Right lobe of liver (tissue), 6 donors: Measurements from ENCODE around the gene UPB1. TPM values are rescaled to one million over a fixed set of nuclear protein-coding genes. Genes with fewer than 3 reads are reported as not detected.

Experiments used
- ATAC-seq, 4 donors: fragments of 200-7000 bp; cut with Tn5 transposase; one replicate each; pipeline ENCODE4 v1.9.1; 2020; ENCODE audit warnings: mild to moderate bottlenecking in 4 of 4, moderate library complexity in 4 of 4
- DNase-seq, 3 donors: peaks; one replicate each; pipeline ENCODE4 v3.0.0-alpha.2; 2020
- H3K27ac ChIP-seq, 3 donors: fragments of 200-600 bp; one replicate each; pipeline ENCODE4 v1.8.0; 2022
- H3K27me3 ChIP-seq, 2 donors: fragments of 200-600 bp; one replicate each; pipeline ENCODE4 v1.8.0; 2022
- H3K36me3 ChIP-seq, 4 donors: fragments of 200-600 bp; sonication (generic) in 1 of 4; one replicate each; pipeline versions ENCODE4 v1.5.1 to v1.8.0; 2017 to 2022; ENCODE audit warnings: control low read depth in 1 of 4
- H3K4me1 ChIP-seq, 4 donors: fragments of 200-600 bp; sonication (generic) in 1 of 4; one replicate each; pipeline versions ENCODE4 v1.5.1 to v1.8.0; 2017 to 2022; ENCODE audit warnings: control low read depth in 1 of 4
- H3K4me3 ChIP-seq, 3 donors: fragments of 200-600 bp; one replicate each; pipeline ENCODE4 v1.8.0; 2022
- H3K9me3 ChIP-seq, 4 donors: fragments of 200-600 bp; sonication (generic) in 1 of 4; one replicate each; pipeline versions ENCODE4 v1.5.1 to v1.8.0; 2017 to 2022; ENCODE audit warnings: control low read depth in 1 of 4
- CTCF ChIP-seq, 4 donors: fragments of 200-600 bp in 3 of 4; fragments of 450-650 bp in 1 of 4; IDR thresholded peaks; one replicate each; pipeline versions ENCODE4 v1.5.1 to v1.8.0; 2016 to 2022; ENCODE audit warnings: antibody characterized with exemption in 4 of 4, mild to moderate bottlenecking in 2 of 4
- POLR2A ChIP-seq: fragments of 450-650 bp; IDR thresholded peaks from one replicate; pipeline ENCODE4 v1.6.1; 2017; ENCODE audit warnings: antibody characterized with exemption, mild to moderate bottlenecking
- WGBS: methylation state at CpG from one replicate; pipeline ENCODE4 v1.1.6; 2018; ENCODE audit warnings: low coverage, low lambda C conversion rate; ENCODE audit not compliant: insufficient coverage; ENCODE audit errors: missing lambda C conversion rate; 5-methylcytosine and 5-hydroxymethylcytosine counted together
- intact Hi-C, 2 donors: fragments of 100-400 bp; cut with DNase I; formaldehyde crosslinking; loops; one replicate each; pipeline versions ENCODE4 v1.11.2 to v1.14.1; 2022
- total RNA-seq, 6 experiments: library from RNA; depleted of rRNA in 2 of 6; stranded (reverse); fragments of >200 nt in 2 of 6; fragmentation: NEBNext Ultra II Directional in 3 of 6; extraction: Animal tissue kit (Norgen Biotek cat#: 25700) in 3 of 6; gene quantifications; one replicate each; pipeline versions ENCODE4 v1.1.0 to v1.2.4, GENCODE V29; 2016 to 2023
- donor health status: DM: no; HTN: yes; CAD: no.
- donor health status: DM: no; HTN: no; CAD: no.
- donor health status: DM: no; HTN: no; CAD: no.
- donor health status: DM: no; HTN: yes; CAD: no.
- donor health status: DM: no; HTN: yes; CAD: no.

The UPB1 gene
- total RNA-seq, 6 experiments from 2014 or later, result 50.6 to 169 (median 100) TPM

- DNase-seq (no peak), ATAC-seq (no peak)
- WGBS, result 93% methylated on average over 2 of the region's 3 CpGs
- H3K27ac ChIP-seq, result no peak overlapping the region
- intact Hi-C loops, result no loop called here
- no peaks in the 10 kb centered on the region for H3K27me3 ChIP-seq
- H3K9me3 ChIP-seq, result no peaks in the 10 kb centered on the region
- peaks cover 0 to 13% (median 5%) of the 10 kb centered on the region in 4 donors for H3K4me1 ChIP-seq
- H3K4me3 ChIP-seq, result no peak overlapping the region
- peaks cover 0 to 13% (median 3%) of the 10 kb centered on the region in 4 donors for H3K36me3 ChIP-seq
- no peak for TF ChIP-seq POLR2A
- TF ChIP-seq CTCF (IDR thresholded peaks at IDR 0.05), result no peak
These were observed 37.2 kb upstream of the UPB1 start for GRCh38 chr22:24457894-24458420.

GRCh38 chr22:24459911-24460310 is 35.2 kb upstream of the UPB1 start:
- peak overlapping the region in 2 of 3 donors; percentile 15 to 32 for H3K27ac ChIP-seq
- no peaks in the 10 kb centered on the region for H3K27me3 ChIP-seq
- TF ChIP-seq POLR2A (no peak), CTCF (IDR thresholded peaks at IDR 0.05) (no peak)
- DNase-seq, result peak in 1 of 3 donors; percentile 10
- H3K4me3 ChIP-seq, result no peak overlapping the region
- ATAC-seq, result peak in 1 of 4 donors; percentile 4
- intact Hi-C loops, result no loop called here
- WGBS, result 56% methylated on average over 1 of the region's 1 CpG
- no peaks in the 10 kb centered on the region for H3K9me3 ChIP-seq
- peaks cover 0 to 13% (median 3%) of the 10 kb centered on the region in 4 donors for H3K36me3 ChIP-seq
- peaks cover 0 to 19% (median 5%) of the 10 kb centered on the region in 4 donors for H3K4me1 ChIP-seq

GRCh38 chr22:24460418-24461089 is 34.6 kb upstream of the UPB1 start:
- DNase-seq (peak in 1 of 3 donors; percentile 38), ATAC-seq (peak in 1 of 4 donors; percentile 32)
- no peak overlapping the region for H3K4me3 ChIP-seq
- WGBS, result 59% methylated on average over 8 of the region's 10 CpGs
- no peaks in the 10 kb centered on the region for H3K9me3 ChIP-seq
- H3K36me3 ChIP-seq, result peaks cover 0 to 13% (median 3%) of the 10 kb centered on the region in 4 donors
- intact Hi-C loops, result no loop called here
- peaks cover 0 to 14% (median 5%) of the 10 kb centered on the region in 4 donors for H3K4me1 ChIP-seq
- H3K27me3 ChIP-seq, result no peaks in the 10 kb centered on the region
- peak overlapping the region in 1 of 3 donors; percentile 15 for H3K27ac ChIP-seq
- no peak for TF ChIP-seq POLR2A
- TF ChIP-seq CTCF (IDR thresholded peaks at IDR 0.05), result no peak

- Histone ChIP-seq H3K27ac (no peak overlapping the region), H3K27me3 (no peaks in the 10 kb centered on the region), H3K36me3 (peaks cover 0 to 15% (median 3%) of the 10 kb centered on the region in 4 donors), H3K9me3 (no peaks in the 10 kb centered on the region), H3K4me1 (peaks cover 0 to 6% (median 3%) of the 10 kb centered on the region in 4 donors), H3K4me3 (no peak overlapping the region)
- WGBS, result 74% methylated on average over 5 of the region's 6 CpGs
- peak in 1 of 3 donors; percentile 56 for DNase-seq
- no peak for TF ChIP-seq POLR2A
- TF ChIP-seq CTCF (IDR thresholded peaks at IDR 0.05), result no peak
- intact Hi-C loops, result no loop called here
- peak; percentile 34 to 60 (median 50) for ATAC-seq
These were observed 31.9 kb upstream of the UPB1 start for GRCh38 chr22:24463071-24463760.
